Suprapubic skin (tissue), 4 donors: ENCODE measurements around the gene PHF12.

Experiments used
- CTCF ChIP-seq, 2 donors: fragments of 200-600 bp in 1 of 2; fragments of 450-650 bp in 1 of 2; sonication (generic) in 1 of 2; IDR thresholded peaks; one replicate each; pipeline ENCODE4 v1.5.1; 2016 to 2019; ENCODE audit warnings: antibody characterized with exemption in 2 of 2, mild to moderate bottlenecking in 1 of 2, moderate library complexity in 1 of 2
- POLR2A ChIP-seq, 2 donors: fragments of 450-650 bp; IDR thresholded peaks; one replicate each; pipeline ENCODE4 v1.6.1; 2017; ENCODE audit warnings: antibody characterized with exemption in 2 of 2, mild to moderate bottlenecking in 2 of 2, moderate library complexity in 2 of 2
- POLR2AphosphoS5 ChIP-seq, 3 donors: sonication (generic); formaldehyde crosslinking; IDR thresholded peaks; one replicate each; pipeline ENCODE4 v1.6.1; 2017; ENCODE audit warnings: antibody characterized with exemption in 3 of 3

GRCh38 chr17:28975646-28976045, 24.3 kb upstream of the PHF12 start:
- TF ChIP-seq CTCF (IDR thresholded peaks at IDR 0.05) (no peak), POLR2AphosphoS5 (IDR thresholded peaks at IDR 0.05) (no peak), POLR2A (IDR thresholded peaks at IDR 0.05) (no peak)
